A549 (cell line): ENCODE data around the gene TRPM5.

Experiments used
- CTCF ChIP-seq: fragments of >200 bp; sonication (Bioruptor Twin); formaldehyde crosslinking; IDR thresholded peaks from 3 replicates; pipeline ENCODE4 v1.5.1; 2016
- KDM1A ChIP-seq: fragments of 200-600 bp; sonication (generic); IDR thresholded peaks from 2 replicates; pipeline ENCODE4 v1.6.1; 2016; ENCODE audit warnings: low read depth, mild to moderate bottlenecking
- MAZ ChIP-seq: fragments of 150-350 bp; IDR thresholded peaks from 2 replicates; pipeline ENCODE4 v1.6.1; 2014; ENCODE audit warnings: antibody characterized with exemption, low read depth, low read length, borderline replicate concordance
- NR3C1 ChIP-seq: fragments of >200 bp; sonication (Bioruptor Twin); formaldehyde crosslinking; IDR thresholded peaks from 3 replicates; pipeline ENCODE4 v1.6.1; 2017
- POLR2A ChIP-seq: IDR thresholded peaks from 2 replicates; pipeline ENCODE4 v1.6.1; 2012; ENCODE audit warnings: mild to moderate bottlenecking, low read length
- USF2 ChIP-seq: fragments of 450-650 bp; IDR thresholded peaks from 2 replicates; pipeline ENCODE4 v1.6.1; 2014; ENCODE audit warnings: antibody characterized with exemption

GRCh38 chr11:2400069-2400761 lies 44.1 kb downstream of the TRPM5 start, which contains the start of gene TSSC4:
- TF ChIP-seq USF2 (no peak), KDM1A (no peak), MAZ (peak; percentile 79; the same call in 1 of the 2 replicates), POLR2A (peak; percentile 89), CTCF (peak; percentile 91), NR3C1 (no peak)
